ENCODE data around the gene SNCA.

The SNCA gene

GRCh38 chr4:89741768-89742167 lies 95.2 kb downstream of the SNCA start:
- Histone ChIP-seq H3K4me3 (replicated peaks; ENCODE audit: low read depth, low read length) (no peak overlapping the region), H3K36me3 (ENCODE audit: control insufficient read depth, insufficient read depth, low read length) (no peaks in the 10 kb centered on the region), H3K27me3 (replicated peaks; ENCODE audit: control insufficient read depth, insufficient read depth, low read length) (no peaks in the 10 kb centered on the region)
- no peak for TF ChIP-seq CTCF (IDR thresholded peaks at IDR 0.05; ENCODE audit: insufficient read depth, low read length, poor library complexity, severe bottlenecking)
- no peak for DNase-seq (ENCODE audit: extremely low read depth, insufficient read length)

GRCh38 chr4:89739311-89739988 lies 97.5 kb downstream of the SNCA start:
- no peaks in the 10 kb centered on the region for H3K27me3 ChIP-seq (replicated peaks; ENCODE audit: control insufficient read depth, insufficient read depth, low read length)
- TF ChIP-seq CTCF (IDR thresholded peaks at IDR 0.05; ENCODE audit: insufficient read depth, low read length, poor library complexity, severe bottlenecking) = no peak
- DNase-seq (ENCODE audit: extremely low read depth, insufficient read length) = no peak
- no peaks in the 10 kb centered on the region for H3K36me3 ChIP-seq (ENCODE audit: control insufficient read depth, insufficient read depth, low read length)
- no peak overlapping the region for H3K4me3 ChIP-seq (replicated peaks; ENCODE audit: low read depth, low read length)

GRCh38 chr4:89737888-89738287 lies 99.1 kb downstream of the SNCA start:
- Histone ChIP-seq H3K36me3 (ENCODE audit: control insufficient read depth, insufficient read depth, low read length) (no peaks in the 10 kb centered on the region), H3K27me3 (replicated peaks; ENCODE audit: control insufficient read depth, insufficient read depth, low read length) (no peaks in the 10 kb centered on the region), H3K4me3 (replicated peaks; ENCODE audit: low read depth, low read length) (no peak overlapping the region)
- no peak for TF ChIP-seq CTCF (IDR thresholded peaks at IDR 0.05; ENCODE audit: insufficient read depth, low read length, poor library complexity, severe bottlenecking)
- no peak for DNase-seq (ENCODE audit: extremely low read depth, insufficient read length)

GRCh38 chr4:89733946-89734345 lies 103.0 kb downstream of the SNCA start:
- H3K27me3 ChIP-seq (replicated peaks; ENCODE audit: control insufficient read depth, insufficient read depth, low read length) = no peaks in the 10 kb centered on the region
- no peaks in the 10 kb centered on the region for H3K36me3 ChIP-seq (ENCODE audit: control insufficient read depth, insufficient read depth, low read length)
- no peak for TF ChIP-seq CTCF (IDR thresholded peaks at IDR 0.05; ENCODE audit: insufficient read depth, low read length, poor library complexity, severe bottlenecking)
- DNase-seq (ENCODE audit: extremely low read depth, insufficient read length) = no peak
- H3K4me3 ChIP-seq (replicated peaks; ENCODE audit: low read depth, low read length) = no peak overlapping the region

GRCh38 chr4:89727238-89727637 lies 109.7 kb downstream of the SNCA start:
- no peak for DNase-seq (ENCODE audit: extremely low read depth, insufficient read length)
- no peak overlapping the region for H3K4me3 ChIP-seq (replicated peaks; ENCODE audit: low read depth, low read length)

More at GRCh38 chr4:89727238-89727637, 109.7 kb downstream of the SNCA start:
- no peaks in the 10 kb centered on the region for H3K36me3 ChIP-seq (ENCODE audit: control insufficient read depth, insufficient read depth, low read length)
- no peaks in the 10 kb centered on the region for H3K27me3 ChIP-seq (replicated peaks; ENCODE audit: control insufficient read depth, insufficient read depth, low read length)
- no peak for TF ChIP-seq CTCF (IDR thresholded peaks at IDR 0.05; ENCODE audit: insufficient read depth, low read length, poor library complexity, severe bottlenecking)

All from GM06990 (cell line).